Suprapubic skin (tissue), 3 donors: ENCODE data around the gene CRYL1.

Source experiments
- POLR2A ChIP-seq, 2 donors: fragments of 450-650 bp; IDR thresholded peaks; one replicate each; pipeline ENCODE4 v1.6.1; 2017; ENCODE audit warnings: antibody characterized with exemption in 2 of 2, mild to moderate bottlenecking in 2 of 2, moderate library complexity in 2 of 2
- TF ChIP-seq, protein P1 (sequence below), 2 donors: fragments of 200-600 bp in 1 of 2; fragments of 450-650 bp in 1 of 2; sonication (generic) in 1 of 2; IDR thresholded peaks; one replicate each; pipeline ENCODE4 v1.5.1; 2016 to 2019; ENCODE audit warnings: antibody characterized with exemption in 2 of 2, mild to moderate bottlenecking in 1 of 2, moderate library complexity in 1 of 2

GRCh38 chr13:20408181-20408580, 117.5 kb downstream of the CRYL1 start:
- TF ChIP-seq, protein P1, sequence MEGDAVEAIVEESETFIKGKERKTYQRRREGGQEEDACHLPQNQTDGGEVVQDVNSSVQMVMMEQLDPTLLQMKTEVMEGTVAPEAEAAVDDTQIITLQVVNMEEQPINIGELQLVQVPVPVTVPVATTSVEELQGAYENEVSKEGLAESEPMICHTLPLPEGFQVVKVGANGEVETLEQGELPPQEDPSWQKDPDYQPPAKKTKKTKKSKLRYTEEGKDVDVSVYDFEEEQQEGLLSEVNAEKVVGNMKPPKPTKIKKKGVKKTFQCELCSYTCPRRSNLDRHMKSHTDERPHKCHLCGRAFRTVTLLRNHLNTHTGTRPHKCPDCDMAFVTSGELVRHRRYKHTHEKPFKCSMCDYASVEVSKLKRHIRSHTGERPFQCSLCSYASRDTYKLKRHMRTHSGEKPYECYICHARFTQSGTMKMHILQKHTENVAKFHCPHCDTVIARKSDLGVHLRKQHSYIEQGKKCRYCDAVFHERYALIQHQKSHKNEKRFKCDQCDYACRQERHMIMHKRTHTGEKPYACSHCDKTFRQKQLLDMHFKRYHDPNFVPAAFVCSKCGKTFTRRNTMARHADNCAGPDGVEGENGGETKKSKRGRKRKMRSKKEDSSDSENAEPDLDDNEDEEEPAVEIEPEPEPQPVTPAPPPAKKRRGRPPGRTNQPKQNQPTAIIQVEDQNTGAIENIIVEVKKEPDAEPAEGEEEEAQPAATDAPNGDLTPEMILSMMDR (IDR thresholded peaks at IDR 0.05), result no peak
- TF ChIP-seq POLR2A (IDR thresholded peaks at IDR 0.05), result no peak
